H7 (cell line): ENCODE data around the gene C12orf60. TPM values are rescaled to one million over a fixed set of nuclear protein-coding genes. Genes with fewer than 3 reads are reported as not detected.

Source experiments
- DNase-seq: peaks from one replicate; pipeline ENCODE4 v3.0.0; 2012
- H3K27me3 ChIP-seq: 2 replicates; pipeline ENCODE4 v1.6.0; 2011; ENCODE audit warnings: mild to moderate bottlenecking, low read length; ENCODE audit not compliant: control insufficient read depth, insufficient read depth
- H3K36me3 ChIP-seq: replicated peaks from 2 replicates; pipeline ENCODE4 v1.5.1; 2011; ENCODE audit warnings: low read length; ENCODE audit not compliant: control insufficient read depth, insufficient read depth
- H3K4me3 ChIP-seq: 2 replicates; pipeline ENCODE4 v1.5.1; 2011; ENCODE audit warnings: low read depth, mild to moderate bottlenecking, control low read depth, low read length, moderate library complexity; ENCODE audit not compliant: insufficient read depth
- total RNA-seq: library from RNA; depleted of rRNA; stranded (reverse); fragments of >200 nt; shearing (Covaris generic); gene quantifications from 2 replicates; pipeline ENCODE4 v1.2.3, GENCODE V29; 2014

C12orf60 gene
- total RNA-seq, 1 experiment from 2014 or later = 3.0 TPM

- no peak overlapping the region for H3K4me3 ChIP-seq
- DNase-seq = no peak
- no peaks in the 10 kb centered on the region for H3K27me3 ChIP-seq
- H3K36me3 ChIP-seq = no peaks in the 10 kb centered on the region
Observed at GRCh38 chr12:14836336-14837210, 33.1 kb downstream of the C12orf60 start.

GRCh38 chr12:14839262-14839661 lies 35.8 kb downstream of the C12orf60 start:
- H3K36me3 ChIP-seq = no peaks in the 10 kb centered on the region
- H3K27me3 ChIP-seq = no peaks in the 10 kb centered on the region
- H3K4me3 ChIP-seq = no peak overlapping the region

GRCh38 chr12:14840616-14841015 lies 37.1 kb downstream of the C12orf60 start:
- no peak for DNase-seq
- Histone ChIP-seq H3K27me3 (no peaks in the 10 kb centered on the region), H3K36me3 (no peaks in the 10 kb centered on the region), H3K4me3 (no peak overlapping the region)

More at GRCh38 chr12:14839262-14839661, 35.8 kb downstream of the C12orf60 start:
- no peak for DNase-seq

GRCh38 chr12:14841761-14842160 lies 38.3 kb downstream of the C12orf60 start:
- H3K36me3 ChIP-seq = no peaks in the 10 kb centered on the region
- no peak overlapping the region for H3K4me3 ChIP-seq
- no peak for DNase-seq
- H3K27me3 ChIP-seq = no peaks in the 10 kb centered on the region

GRCh38 chr12:14842315-14842714 lies 38.8 kb downstream of the C12orf60 start:
- Histone ChIP-seq H3K36me3 (no peaks in the 10 kb centered on the region), H3K4me3 (no peak overlapping the region), H3K27me3 (no peaks in the 10 kb centered on the region)
- DNase-seq = no peak

- no peak for DNase-seq
- no peaks in the 10 kb centered on the region for H3K36me3 ChIP-seq
- no peak within 1 kb of the TSS for H3K4me3 ChIP-seq
- H3K27me3 ChIP-seq = no peaks in the 10 kb centered on the region
Observed at GRCh38 chr12:14843425-14843887, 40.0 kb downstream of the C12orf60 start, which contains the start of gene ART4. Gene ART4 (minus strand): TSS chr12:14843526. CDS start chr12:14843113, 413 bp downstream.

- no peak for DNase-seq
- no peaks in the 10 kb centered on the region for H3K36me3 ChIP-seq
- no peaks in the 10 kb centered on the region for H3K27me3 ChIP-seq
- no peak overlapping the region for H3K4me3 ChIP-seq
Observed at GRCh38 chr12:14844401-14844800, 40.9 kb downstream of the C12orf60 start.

GRCh38 chr12:14845350-14845750 lies 41.9 kb downstream of the C12orf60 start:
- peak; percentile 70 for DNase-seq
- no peaks in the 10 kb centered on the region for H3K27me3 ChIP-seq
- no peaks in the 10 kb centered on the region for H3K36me3 ChIP-seq
- no peak overlapping the region for H3K4me3 ChIP-seq

GRCh38 chr12:14846042-14846587 lies 42.6 kb downstream of the C12orf60 start:
- H3K4me3 ChIP-seq = no peak overlapping the region
- DNase-seq = no peak

GRCh38 chr12:14846876-14847580 lies 43.6 kb downstream of the C12orf60 start:
- Histone ChIP-seq H3K4me3 (no peak overlapping the region), H3K27me3 (no peaks in the 10 kb centered on the region), H3K36me3 (no peaks in the 10 kb centered on the region)
- DNase-seq = no peak

More at GRCh38 chr12:14846042-14846587, 42.6 kb downstream of the C12orf60 start:
- Histone ChIP-seq H3K27me3 (no peaks in the 10 kb centered on the region), H3K36me3 (no peaks in the 10 kb centered on the region)

GRCh38 chr12:14849661-14850060 lies 46.2 kb downstream of the C12orf60 start:
- no peaks in the 10 kb centered on the region for H3K36me3 ChIP-seq
- H3K27me3 ChIP-seq = no peaks in the 10 kb centered on the region
- no peak for DNase-seq
- H3K4me3 ChIP-seq = no peak overlapping the region

GRCh38 chr12:14850929-14851663 lies 47.6 kb downstream of the C12orf60 start:
- DNase-seq = no peak
- H3K36me3 ChIP-seq = no peaks in the 10 kb centered on the region
- no peak overlapping the region for H3K4me3 ChIP-seq
- H3K27me3 ChIP-seq = no peaks in the 10 kb centered on the region

GRCh38 chr12:14852880-14853279 lies 49.4 kb downstream of the C12orf60 start:
- no peak overlapping the region for H3K4me3 ChIP-seq
- no peak for DNase-seq

GRCh38 chr12:14853961-14854360 lies 50.5 kb downstream of the C12orf60 start:
- no peaks in the 10 kb centered on the region for H3K27me3 ChIP-seq
- no peaks in the 10 kb centered on the region for H3K36me3 ChIP-seq
- H3K4me3 ChIP-seq = no peak overlapping the region
- DNase-seq = no peak

More at GRCh38 chr12:14852880-14853279, 49.4 kb downstream of the C12orf60 start:
- H3K27me3 ChIP-seq = no peaks in the 10 kb centered on the region
- no peaks in the 10 kb centered on the region for H3K36me3 ChIP-seq
